Nephron (organoid): Measurements from ENCODE around the gene RUFY1.
"Not testable (repeated sequence)": the region's sequence is repeated elsewhere in the genome, so short reads cannot be mapped to it uniquely, and the experiment has no call there.

Experiments used
- H3K27ac Mint-ChIP-seq, 3 experiments: 2 replicates each; pipeline ENCODE4 v1.8.0; 2020; ENCODE audit warnings: mixed read lengths in 3 of 3, mild to moderate bottlenecking in 2 of 3, moderate library complexity in 1 of 3
- H3K27me3 Mint-ChIP-seq: 2 replicates; pipeline ENCODE4 v1.8.0; 2021; ENCODE audit warnings: low read depth, mild to moderate bottlenecking, moderate library complexity, mixed read lengths
- H3K36me3 Mint-ChIP-seq: 2 replicates; pipeline ENCODE4 v1.8.0; 2020; ENCODE audit warnings: low read depth, mixed read lengths
- H3K4me1 Mint-ChIP-seq: 2 replicates; pipeline ENCODE4 v1.8.0; 2020; ENCODE audit warnings: mixed read lengths
- H3K4me3 Mint-ChIP-seq, 3 experiments: 2 replicates each; pipeline ENCODE4 v1.8.0; 2020; ENCODE audit warnings: mild to moderate bottlenecking in 3 of 3, mixed read lengths in 3 of 3, moderate library complexity in 2 of 3
- H3K9me3 Mint-ChIP-seq: 2 replicates; pipeline ENCODE4 v1.8.0; 2020; ENCODE audit warnings: mixed read lengths
- TF ChIP-seq, protein P1 (sequence below), 3 experiments: fragments of 200-600 bp; sonication (generic); IDR thresholded peaks; one replicate each; pipeline ENCODE4 v1.5.0; 2021; ENCODE audit warnings: antibody characterized with exemption in 3 of 3; ENCODE audit not compliant: unreplicated experiment in 3 of 3

RUFY1 gene

GRCh38 chr5:179542170-179542569, 8.2 kb upstream of the RUFY1 start:
- Mint-ChIP-seq H3K27ac (no peak overlapping the region), H3K9me3 (no peaks in the 10 kb centered on the region)

GRCh38 chr5:179543275-179543674, 7.1 kb upstream of the RUFY1 start:
- H3K36me3 Mint-ChIP-seq, H3K4me3 Mint-ChIP-seq, H3K4me1 Mint-ChIP-seq, H3K27me3 Mint-ChIP-seq, H3K9me3 Mint-ChIP-seq, H3K27ac Mint-ChIP-seq: not testable (repeated sequence)

More at GRCh38 chr5:179542170-179542569, 8.2 kb upstream of the RUFY1 start:
- Mint-ChIP-seq H3K4me3 (no peak overlapping the region), H3K36me3 (no peaks in the 10 kb centered on the region), H3K27me3 (no peaks in the 10 kb centered on the region), H3K4me1 (no peaks in the 10 kb centered on the region)
- TF ChIP-seq, protein P1, sequence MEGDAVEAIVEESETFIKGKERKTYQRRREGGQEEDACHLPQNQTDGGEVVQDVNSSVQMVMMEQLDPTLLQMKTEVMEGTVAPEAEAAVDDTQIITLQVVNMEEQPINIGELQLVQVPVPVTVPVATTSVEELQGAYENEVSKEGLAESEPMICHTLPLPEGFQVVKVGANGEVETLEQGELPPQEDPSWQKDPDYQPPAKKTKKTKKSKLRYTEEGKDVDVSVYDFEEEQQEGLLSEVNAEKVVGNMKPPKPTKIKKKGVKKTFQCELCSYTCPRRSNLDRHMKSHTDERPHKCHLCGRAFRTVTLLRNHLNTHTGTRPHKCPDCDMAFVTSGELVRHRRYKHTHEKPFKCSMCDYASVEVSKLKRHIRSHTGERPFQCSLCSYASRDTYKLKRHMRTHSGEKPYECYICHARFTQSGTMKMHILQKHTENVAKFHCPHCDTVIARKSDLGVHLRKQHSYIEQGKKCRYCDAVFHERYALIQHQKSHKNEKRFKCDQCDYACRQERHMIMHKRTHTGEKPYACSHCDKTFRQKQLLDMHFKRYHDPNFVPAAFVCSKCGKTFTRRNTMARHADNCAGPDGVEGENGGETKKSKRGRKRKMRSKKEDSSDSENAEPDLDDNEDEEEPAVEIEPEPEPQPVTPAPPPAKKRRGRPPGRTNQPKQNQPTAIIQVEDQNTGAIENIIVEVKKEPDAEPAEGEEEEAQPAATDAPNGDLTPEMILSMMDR (IDR thresholded peaks at IDR 0.05; ENCODE audit: unreplicated experiment in 3 of 3), result no peak

- TF ChIP-seq, protein P1 (IDR thresholded peaks at IDR 0.05; ENCODE audit: unreplicated experiment in 3 of 3), result no peak
These were observed 2.7 kb downstream of the RUFY1 start for GRCh38 chr5:179553006-179553405.

DNA sequence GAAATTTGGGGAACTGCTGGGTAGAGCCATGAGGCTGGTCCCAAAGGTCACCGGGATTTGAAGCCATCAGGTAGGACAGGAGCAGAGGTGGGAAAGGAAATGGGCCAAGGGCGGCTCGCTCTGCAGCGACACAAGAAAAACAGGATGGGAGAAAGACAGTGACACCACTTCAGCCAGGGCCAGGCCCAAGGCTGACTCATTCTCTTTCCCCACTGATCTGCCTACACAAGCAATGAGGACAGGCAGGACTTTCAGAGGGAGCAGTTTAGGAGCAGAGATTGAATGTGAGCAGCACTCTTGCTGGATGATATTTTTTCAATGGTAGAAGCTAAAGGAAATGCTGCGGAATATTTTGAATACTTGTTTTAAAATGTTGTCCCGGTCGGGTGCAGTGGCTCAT, 3.5 kb downstream of the RUFY1 start:
- Mint-ChIP-seq H3K4me1 (peaks cover 22% of the 10 kb centered on the region), H3K27ac (peak overlapping the region in 2 of 3 experiments; percentile 8 to 21), H3K36me3 (peaks cover 10% of the 10 kb centered on the region), H3K9me3 (no peaks in the 10 kb centered on the region), H3K27me3 (no peaks in the 10 kb centered on the region), H3K4me3 (peak overlapping the region in 2 of 3 experiments; percentile 21 to 34)
- TF ChIP-seq, protein P1 (IDR thresholded peaks at IDR 0.05; ENCODE audit: unreplicated experiment in 3 of 3), result no peak

More at GRCh38 chr5:179553006-179553405, 2.7 kb downstream of the RUFY1 start:
- Mint-ChIP-seq H3K36me3 (peaks cover 10% of the 10 kb centered on the region), H3K27ac (no peak overlapping the region), H3K27me3 (no peaks in the 10 kb centered on the region), H3K9me3 (no peaks in the 10 kb centered on the region), H3K4me1 (peaks cover 17% of the 10 kb centered on the region), H3K4me3 (peak overlapping the region in 2 of 3 experiments; percentile 48 to 87)

DNA sequence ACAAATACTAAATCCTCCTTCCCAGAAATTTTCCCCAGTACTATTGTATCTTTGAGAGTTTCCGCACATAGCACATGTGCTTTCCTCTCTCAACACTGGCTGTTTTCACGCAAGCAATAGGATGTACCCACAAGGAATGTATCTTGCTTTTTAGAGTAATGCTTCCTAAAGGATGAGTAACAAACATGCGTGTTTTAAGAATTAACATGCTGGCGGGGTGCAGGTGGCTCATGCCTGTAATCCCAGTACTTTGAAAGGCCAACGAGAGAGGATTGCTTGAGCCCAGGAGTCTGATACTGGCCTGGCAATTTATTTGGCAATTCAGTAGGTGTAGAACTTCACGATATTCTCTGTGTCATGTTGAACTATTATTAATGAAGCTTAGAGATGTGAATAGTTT, 4.6 kb downstream of the RUFY1 start:
- H3K27ac Mint-ChIP-seq, result peak overlapping the region in 1 of 3 experiments; percentile 31
- H3K4me1 Mint-ChIP-seq, result peaks cover 26% of the 10 kb centered on the region
- TF ChIP-seq, protein P1 (IDR thresholded peaks at IDR 0.05; ENCODE audit: unreplicated experiment in 3 of 3), result no peak
- H3K27me3 Mint-ChIP-seq, result no peaks in the 10 kb centered on the region
- peaks cover 10% of the 10 kb centered on the region for H3K36me3 Mint-ChIP-seq
- H3K4me3 Mint-ChIP-seq, result peak overlapping the region in 1 of 3 experiments; percentile 45
- no peaks in the 10 kb centered on the region for H3K9me3 Mint-ChIP-seq

- Mint-ChIP-seq H3K36me3 (peaks cover 23% of the 10 kb centered on the region), H3K27ac (peak overlapping the region; percentile 96 to 99 (median 96)), H3K4me1 (peaks cover 18% of the 10 kb centered on the region), H3K4me3 (peak overlapping the region; percentile 92 to 98 (median 94))
- not testable (repeated sequence) for H3K27me3 Mint-ChIP-seq, H3K9me3 Mint-ChIP-seq
These were observed 8.0 kb downstream of the RUFY1 start for GRCh38 chr5:179558261-179558799.

GRCh38 chr5:179558932-179559283, 8.6 kb downstream of the RUFY1 start:
- Mint-ChIP-seq H3K4me1 (peaks cover 15% of the 10 kb centered on the region), H3K27me3 (no peaks in the 10 kb centered on the region), H3K36me3 (peaks cover 24% of the 10 kb centered on the region), H3K9me3 (no peaks in the 10 kb centered on the region), H3K27ac (peak overlapping the region; percentile 96 to 99 (median 96)), H3K4me3 (peak overlapping the region; percentile 92 to 98 (median 94))
- TF ChIP-seq, protein P1 (IDR thresholded peaks at IDR 0.05; ENCODE audit: unreplicated experiment in 3 of 3), result no peak
